Esophagus squamous epithelium (tissue), 5 donors: Measurements from ENCODE around the gene WDPCP. TPM values are rescaled to one million over a fixed set of nuclear protein-coding genes. Genes with fewer than 3 reads are reported as not detected.
"Not testable (repeated sequence)": the region's sequence is repeated elsewhere in the genome, so short reads cannot be mapped to it uniquely, and the experiment has no call there.

Experiments
- DNase-seq: peaks from one replicate; lab custom pipeline; 2025; lab: John Stamatoyannopoulos, UW
- H3K27ac ChIP-seq, 4 donors: fragments of 200-600 bp; sonication (generic); one replicate each; pipeline ENCODE4 v1.5.1; 2016 to 2019; ENCODE audit warnings: mild to moderate bottlenecking in 1 of 4
- H3K27me3 ChIP-seq, 4 donors: fragments of 200-600 bp; sonication (generic); 1 replicate in 3 of 4; 2 replicates in 1 of 4; pipeline versions ENCODE4 v1.5.1 to v1.6.0; 2017 to 2021; ENCODE audit warnings: antibody characterized with exemption in 1 of 4
- H3K36me3 ChIP-seq, 3 donors: fragments of 200-600 bp; sonication (generic); one replicate each; pipeline ENCODE4 v1.5.1; 2016 to 2019
- H3K4me1 ChIP-seq, 3 donors: fragments of 200-600 bp; sonication (generic); one replicate each; pipeline ENCODE4 v1.5.1; 2017 to 2019
- H3K4me3 ChIP-seq, 4 donors: fragments of 200-600 bp; sonication (generic); 1 replicate in 3 of 4; 2 replicates in 1 of 4; pipeline ENCODE4 v1.5.1; 2016 to 2019; ENCODE audit warnings: mild to moderate bottlenecking in 2 of 4, moderate library complexity in 1 of 4
- H3K9me3 ChIP-seq, 3 donors: fragments of 200-600 bp; sonication (generic); one replicate each; pipeline ENCODE4 v1.5.1; 2016 to 2019
- POLR2A ChIP-seq, 4 donors: fragments of 450-650 bp; IDR thresholded peaks; one replicate each; pipeline ENCODE4 v1.6.1; 2017; ENCODE audit warnings: antibody characterized with exemption in 4 of 4, mild to moderate bottlenecking in 4 of 4, moderate library complexity in 3 of 4
- WGBS, 2 donors: methylation state at CpG; one replicate each; pipeline ENCODE4 v1.1.5; 2018; 5-methylcytosine and 5-hydroxymethylcytosine counted together
- intact Hi-C: fragments of 100-400 bp; cut with DNase I; formaldehyde crosslinking; loops from one replicate; pipeline ENCODE4 v1.15.0; 2022
- total RNA-seq, 4 donors: library from RNA; depleted of rRNA; stranded (reverse); fragments of >200 nt; gene quantifications; one replicate each; pipeline ENCODE4 v1.1.0, GENCODE V29; 2016
- TF ChIP-seq, protein P1 (sequence below), 6 experiments: fragments of 450-650 bp in 4 of 6; fragments of 200-600 bp in 2 of 6; sonication (generic) in 2 of 6; IDR thresholded peaks; one replicate each; pipeline ENCODE4 v1.5.1; 2016 to 2019; ENCODE audit warnings: antibody characterized with exemption in 6 of 6, mild to moderate bottlenecking in 4 of 6, moderate library complexity in 4 of 6
- donor health status: DM: yes; HTN: yes; CAD: no.

Gene WDPCP
- total RNA-seq, 4 donors from 2014 or later: 3.0 to 9.7 (median 3.8) TPM

DNA sequence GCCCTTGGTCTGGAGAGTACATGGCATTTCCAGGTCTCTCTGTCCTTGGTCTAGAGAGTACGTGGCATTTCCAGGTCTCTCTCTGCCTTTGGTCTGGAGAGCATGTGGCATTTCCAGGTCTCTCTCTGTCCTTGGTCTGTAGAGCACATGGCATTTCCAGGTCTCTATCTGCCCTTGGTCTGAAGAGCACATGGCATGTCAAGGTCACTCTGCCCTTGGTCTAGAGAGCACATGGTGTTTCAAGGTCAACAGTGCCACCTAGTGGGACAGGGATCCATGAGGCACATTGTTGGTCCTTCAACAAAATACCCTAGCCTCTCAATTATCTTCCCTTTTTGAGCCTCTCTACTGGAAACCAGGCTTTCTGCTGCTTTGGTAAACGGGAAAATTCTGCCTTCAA is 287.4 kb downstream of the WDPCP start:
- Histone ChIP-seq H3K4me3 (no peak overlapping the region), H3K36me3 (no peaks in the 10 kb centered on the region), H3K27ac (no peak overlapping the region), H3K27me3 (no peaks in the 10 kb centered on the region), H3K4me1 (no peaks in the 10 kb centered on the region), H3K9me3 (peaks cover 2 to 62% (median 24%) of the 10 kb centered on the region in 3 donors)
- WGBS, 2 donors: 72 to 100% methylated on average over 2 of the region's 2 CpGs
- TF ChIP-seq, protein P1, sequence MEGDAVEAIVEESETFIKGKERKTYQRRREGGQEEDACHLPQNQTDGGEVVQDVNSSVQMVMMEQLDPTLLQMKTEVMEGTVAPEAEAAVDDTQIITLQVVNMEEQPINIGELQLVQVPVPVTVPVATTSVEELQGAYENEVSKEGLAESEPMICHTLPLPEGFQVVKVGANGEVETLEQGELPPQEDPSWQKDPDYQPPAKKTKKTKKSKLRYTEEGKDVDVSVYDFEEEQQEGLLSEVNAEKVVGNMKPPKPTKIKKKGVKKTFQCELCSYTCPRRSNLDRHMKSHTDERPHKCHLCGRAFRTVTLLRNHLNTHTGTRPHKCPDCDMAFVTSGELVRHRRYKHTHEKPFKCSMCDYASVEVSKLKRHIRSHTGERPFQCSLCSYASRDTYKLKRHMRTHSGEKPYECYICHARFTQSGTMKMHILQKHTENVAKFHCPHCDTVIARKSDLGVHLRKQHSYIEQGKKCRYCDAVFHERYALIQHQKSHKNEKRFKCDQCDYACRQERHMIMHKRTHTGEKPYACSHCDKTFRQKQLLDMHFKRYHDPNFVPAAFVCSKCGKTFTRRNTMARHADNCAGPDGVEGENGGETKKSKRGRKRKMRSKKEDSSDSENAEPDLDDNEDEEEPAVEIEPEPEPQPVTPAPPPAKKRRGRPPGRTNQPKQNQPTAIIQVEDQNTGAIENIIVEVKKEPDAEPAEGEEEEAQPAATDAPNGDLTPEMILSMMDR (IDR thresholded peaks at IDR 0.05): no peak
- no peak for TF ChIP-seq POLR2A (IDR thresholded peaks at IDR 0.05)
- intact Hi-C loops: no loop called here
- no peak for DNase-seq

DNA sequence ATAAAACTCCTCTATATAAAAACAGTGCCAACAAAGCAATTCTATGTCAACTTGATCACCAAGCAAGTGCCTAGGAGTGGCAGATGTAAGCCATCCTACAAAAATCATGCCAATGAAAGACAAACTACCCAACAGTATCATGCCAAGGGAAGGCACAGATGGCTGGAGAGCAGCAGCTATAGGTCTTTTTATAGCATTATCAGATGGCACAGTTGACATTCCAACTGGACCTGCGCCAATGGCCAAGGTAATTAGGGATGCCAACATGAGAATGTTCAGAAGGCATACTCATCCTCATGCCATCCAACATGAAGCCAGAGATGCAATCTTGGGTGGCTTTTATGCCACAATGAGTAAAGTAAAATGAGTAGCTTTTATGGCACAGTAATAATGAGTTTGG is 300.3 kb downstream of the WDPCP start:
- no peaks in the 10 kb centered on the region for H3K4me1 ChIP-seq
- WGBS, 2 donors: 100% methylated on average over 1 of the region's 1 CpG

DNA sequence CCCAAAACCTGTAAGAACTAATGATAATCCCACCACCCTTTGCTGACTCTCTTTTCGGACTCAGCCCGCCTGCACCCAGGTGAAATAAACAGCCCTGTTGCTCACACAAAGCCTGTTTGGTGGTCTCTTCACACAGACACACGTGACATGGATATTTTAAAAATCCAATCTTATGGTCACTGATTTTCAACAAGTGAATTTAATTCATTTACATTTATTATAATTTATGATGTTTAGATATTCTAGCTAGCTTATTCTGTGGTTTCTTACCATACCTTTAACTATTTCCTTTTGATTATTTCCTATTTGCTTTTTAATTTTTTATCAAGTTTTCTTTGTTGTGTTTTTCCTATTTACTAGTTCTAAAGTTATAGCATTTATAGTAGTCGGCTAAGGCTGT is 301.8 kb downstream of the WDPCP start:
- H3K9me3 ChIP-seq: peaks cover 0 to 26% (median 6%) of the 10 kb centered on the region in 3 donors
- 87 to 88% methylated on average over 4 of the region's 4 CpGs for WGBS, 2 donors
- H3K4me3 ChIP-seq, H3K27ac ChIP-seq, H3K4me1 ChIP-seq, intact Hi-C loops, H3K36me3 ChIP-seq, H3K27me3 ChIP-seq, DNase-seq: not testable (repeated sequence)

More for the DNA sequence above, 300.3 kb downstream of the WDPCP start:
- no peak overlapping the region for H3K4me3 ChIP-seq
- H3K36me3 ChIP-seq: no peaks in the 10 kb centered on the region
- intact Hi-C loops: no loop called here
- no peaks in the 10 kb centered on the region for H3K27me3 ChIP-seq
- H3K27ac ChIP-seq: no peak overlapping the region
- no peak for TF ChIP-seq POLR2A (IDR thresholded peaks at IDR 0.05)
- TF ChIP-seq, protein P1 (IDR thresholded peaks at IDR 0.05): no peak
- no peak for DNase-seq
- H3K9me3 ChIP-seq: peaks cover 0 to 16% (median 6%) of the 10 kb centered on the region in 3 donors

DNA sequence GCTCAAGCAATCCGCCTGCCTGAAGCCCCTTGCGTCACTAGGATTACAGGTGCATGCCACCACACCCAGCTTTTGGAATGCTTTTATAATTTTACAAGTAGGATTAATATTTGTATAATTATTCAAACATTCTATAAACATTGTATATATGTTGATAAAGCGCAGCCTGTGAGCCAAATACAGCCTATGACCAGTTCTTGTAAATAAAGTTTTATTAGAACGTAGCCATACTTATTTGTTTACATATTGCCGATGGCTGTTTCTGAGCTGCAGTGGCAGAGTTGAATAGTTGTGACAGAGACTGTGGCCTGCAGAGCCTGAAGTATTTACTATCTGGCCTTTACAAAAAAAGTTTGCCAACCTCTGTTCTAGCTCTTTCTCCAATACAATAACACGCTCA is 305.0 kb downstream of the WDPCP start:
- Histone ChIP-seq H3K4me3 (no peak overlapping the region), H3K36me3 (no peaks in the 10 kb centered on the region), H3K4me1 (no peaks in the 10 kb centered on the region), H3K27ac (no peak overlapping the region), H3K9me3 (peaks cover 0 to 48% (median 6%) of the 10 kb centered on the region in 3 donors), H3K27me3 (no peaks in the 10 kb centered on the region)
- 83 to 85% methylated on average over 6 of the region's 6 CpGs for WGBS, 2 donors
- TF ChIP-seq, protein P1 (IDR thresholded peaks at IDR 0.05): no peak
- no peak for TF ChIP-seq POLR2A (IDR thresholded peaks at IDR 0.05)
- no peak for DNase-seq
- intact Hi-C loops: no loop called here

DNA sequence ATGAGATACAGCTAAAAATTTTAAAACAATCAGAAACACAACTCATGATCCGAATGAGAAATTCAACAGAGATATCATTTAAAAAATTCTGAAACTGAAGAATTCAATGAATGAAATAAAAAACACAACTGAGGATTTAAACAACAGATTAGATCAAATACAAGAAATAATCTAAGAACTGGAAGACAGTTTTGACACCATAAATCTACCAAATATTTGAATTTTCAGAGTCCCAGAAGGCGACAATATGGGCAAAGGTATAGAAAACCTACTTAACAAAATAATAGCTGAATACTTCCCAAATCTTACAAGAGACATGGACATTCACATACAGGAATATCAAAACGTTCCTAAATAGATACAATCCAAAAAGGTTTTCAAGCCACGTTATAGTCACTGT is 315.7 kb downstream of the WDPCP start:
- Histone ChIP-seq H3K27me3 (no peaks in the 10 kb centered on the region), H3K4me1 (no peaks in the 10 kb centered on the region), H3K36me3 (no peaks in the 10 kb centered on the region), H3K9me3 (peaks cover 0 to 37% (median 15%) of the 10 kb centered on the region in 3 donors), H3K27ac (no peak overlapping the region), H3K4me3 (no peak overlapping the region)
- TF ChIP-seq, protein P1 (IDR thresholded peaks at IDR 0.05): no peak
- TF ChIP-seq POLR2A (IDR thresholded peaks at IDR 0.05): no peak
- WGBS, 2 donors: 88 to 91% methylated on average over 4 of the region's 4 CpGs
- DNase-seq: no peak
- intact Hi-C loops: no loop called here

DNA sequence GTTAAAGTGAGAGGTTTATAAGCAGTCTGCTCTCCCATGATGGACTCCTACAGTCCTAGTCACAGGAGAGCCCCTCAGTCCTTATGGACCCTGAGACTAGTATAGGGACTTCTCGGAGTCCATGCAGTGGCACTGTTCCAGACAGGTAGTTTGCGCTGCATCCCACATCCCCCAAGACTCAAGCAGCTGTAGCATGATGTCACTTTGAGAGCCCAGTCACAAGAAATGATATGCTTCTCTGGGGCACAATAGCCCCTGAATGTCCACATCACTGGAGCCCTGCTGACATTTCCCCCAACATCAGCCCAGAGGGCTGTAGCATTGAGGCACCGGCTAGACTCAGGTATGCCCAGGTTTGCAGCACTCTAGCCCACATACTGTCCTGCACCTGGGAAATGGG is 317.6 kb downstream of the WDPCP start:
- TF ChIP-seq, protein P1 (IDR thresholded peaks at IDR 0.05): no peak
- TF ChIP-seq POLR2A (IDR thresholded peaks at IDR 0.05): no peak
- DNase-seq: no peak
- intact Hi-C loops: no loop called here
- no peak overlapping the region for H3K4me3 ChIP-seq
- no peaks in the 10 kb centered on the region for H3K4me1 ChIP-seq
- no peaks in the 10 kb centered on the region for H3K36me3 ChIP-seq
- H3K27ac ChIP-seq: no peak overlapping the region
- 89 to 100% methylated on average over 1 to 2 of the region's 3 CpGs for WGBS, 2 donors
- H3K27me3 ChIP-seq: no peaks in the 10 kb centered on the region
- H3K9me3 ChIP-seq: peaks cover 0 to 29% (median 12%) of the 10 kb centered on the region in 3 donors
